HG02938 (cell line): Measurements from ENCODE around the gene UBN2.

ENCODE experiments used
- ATAC-seq: cut with Tn5 transposase; IDR thresholded peaks from one replicate; pipeline ENCODE4 v1.9.1; 2021; ENCODE audit warnings: mild to moderate bottlenecking, moderate library complexity; ENCODE audit not compliant: unreplicated experiment

Gene UBN2

GRCh38 chr7:139231513-139232376, 708 bp downstream of the UBN2 start:
- ATAC-seq, result peak; percentile 31

GRCh38 chr7:139232377-139232717, 1.3 kb downstream of the UBN2 start:
- no peak for ATAC-seq

GRCh38 chr7:139232904-139233303, 1.9 kb downstream of the UBN2 start:
- ATAC-seq, result no peak

- no peak for ATAC-seq
Observed at GRCh38 chr7:139241258-139241657, 10.2 kb downstream of the UBN2 start.

GRCh38 chr7:139242741-139243281, 11.8 kb downstream of the UBN2 start:
- ATAC-seq, result no peak

- no peak for ATAC-seq
Observed at GRCh38 chr7:139245401-139245800, 14.4 kb downstream of the UBN2 start.

- ATAC-seq, result no peak
Observed at GRCh38 chr7:139246494-139246893, 15.5 kb downstream of the UBN2 start.

- ATAC-seq, result no peak
Observed at GRCh38 chr7:139246905-139247304, 15.9 kb downstream of the UBN2 start.

GRCh38 chr7:139249179-139249810, 18.3 kb downstream of the UBN2 start:
- no peak for ATAC-seq

GRCh38 chr7:139252451-139252850, 21.4 kb downstream of the UBN2 start:
- no peak for ATAC-seq

GRCh38 chr7:139254281-139254680, 23.2 kb downstream of the UBN2 start:
- ATAC-seq, result no peak

GRCh38 chr7:139254728-139255127, 23.7 kb downstream of the UBN2 start:
- ATAC-seq, result no peak

- no peak for ATAC-seq
Observed at GRCh38 chr7:139255290-139255689, 24.3 kb downstream of the UBN2 start.

- no peak for ATAC-seq
Observed at GRCh38 chr7:139259142-139259541, 28.1 kb downstream of the UBN2 start.

GRCh38 chr7:139264220-139264619, 33.2 kb downstream of the UBN2 start:
- ATAC-seq, result no peak

- ATAC-seq, result no peak
Observed at GRCh38 chr7:139265673-139266072, 34.6 kb downstream of the UBN2 start.

GRCh38 chr7:139271718-139272628, 40.9 kb downstream of the UBN2 start:
- ATAC-seq, result no peak

- ATAC-seq, result no peak
Observed at GRCh38 chr7:139284252-139284896, 53.3 kb downstream of the UBN2 start.

- ATAC-seq, result no peak
Observed at GRCh38 chr7:139286144-139286543, 55.1 kb downstream of the UBN2 start.

GRCh38 chr7:139292821-139293220, 61.8 kb downstream of the UBN2 start:
- no peak for ATAC-seq

GRCh38 chr7:139293534-139293933, 62.5 kb downstream of the UBN2 start:
- no peak for ATAC-seq
